Vagina (tissue), 2 donors: Measurements from ENCODE around the gene ANKHD1.

ENCODE experiments used
- POLR2A ChIP-seq, 2 donors: fragments of 450-650 bp; IDR thresholded peaks; one replicate each; pipeline ENCODE4 v1.6.1; 2017; ENCODE audit warnings: antibody characterized with exemption in 2 of 2, mild to moderate bottlenecking in 2 of 2, moderate library complexity in 2 of 2
- TF ChIP-seq, protein P1 (sequence below), 3 experiments: fragments of 450-650 bp in 2 of 3; fragments of 200-600 bp in 1 of 3; sonication (generic) in 1 of 3; IDR thresholded peaks; one replicate each; pipeline ENCODE4 v1.5.1; 2017 to 2019; ENCODE audit warnings: antibody characterized with exemption in 3 of 3, mild to moderate bottlenecking in 2 of 3, moderate library complexity in 2 of 3

DNA sequence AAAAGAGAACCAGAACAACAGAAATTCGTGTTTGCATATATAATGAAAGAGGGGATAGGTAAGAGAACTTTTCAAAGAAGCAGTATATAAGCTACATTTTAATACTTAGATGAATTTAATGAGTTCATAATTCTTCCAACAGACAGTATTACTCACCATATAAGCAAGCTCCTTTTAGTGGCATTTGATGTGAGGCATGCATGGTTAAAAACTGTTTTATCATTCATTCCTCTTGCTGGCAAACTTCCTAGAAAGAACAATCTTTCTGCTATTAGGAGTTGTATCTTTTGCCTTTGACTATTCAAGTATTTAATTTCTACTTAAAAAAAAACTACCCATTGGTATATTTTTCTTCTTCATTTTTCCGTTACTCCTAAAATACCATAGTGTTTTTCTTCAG, 80.1 kb downstream of the ANKHD1 start:
- TF ChIP-seq, protein P1, sequence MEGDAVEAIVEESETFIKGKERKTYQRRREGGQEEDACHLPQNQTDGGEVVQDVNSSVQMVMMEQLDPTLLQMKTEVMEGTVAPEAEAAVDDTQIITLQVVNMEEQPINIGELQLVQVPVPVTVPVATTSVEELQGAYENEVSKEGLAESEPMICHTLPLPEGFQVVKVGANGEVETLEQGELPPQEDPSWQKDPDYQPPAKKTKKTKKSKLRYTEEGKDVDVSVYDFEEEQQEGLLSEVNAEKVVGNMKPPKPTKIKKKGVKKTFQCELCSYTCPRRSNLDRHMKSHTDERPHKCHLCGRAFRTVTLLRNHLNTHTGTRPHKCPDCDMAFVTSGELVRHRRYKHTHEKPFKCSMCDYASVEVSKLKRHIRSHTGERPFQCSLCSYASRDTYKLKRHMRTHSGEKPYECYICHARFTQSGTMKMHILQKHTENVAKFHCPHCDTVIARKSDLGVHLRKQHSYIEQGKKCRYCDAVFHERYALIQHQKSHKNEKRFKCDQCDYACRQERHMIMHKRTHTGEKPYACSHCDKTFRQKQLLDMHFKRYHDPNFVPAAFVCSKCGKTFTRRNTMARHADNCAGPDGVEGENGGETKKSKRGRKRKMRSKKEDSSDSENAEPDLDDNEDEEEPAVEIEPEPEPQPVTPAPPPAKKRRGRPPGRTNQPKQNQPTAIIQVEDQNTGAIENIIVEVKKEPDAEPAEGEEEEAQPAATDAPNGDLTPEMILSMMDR (IDR thresholded peaks at IDR 0.05): no peak
- TF ChIP-seq POLR2A (IDR thresholded peaks at IDR 0.05): no peak
